Measurements from ENCODE around the gene ELFN1.

The ELFN1 gene

DNA sequence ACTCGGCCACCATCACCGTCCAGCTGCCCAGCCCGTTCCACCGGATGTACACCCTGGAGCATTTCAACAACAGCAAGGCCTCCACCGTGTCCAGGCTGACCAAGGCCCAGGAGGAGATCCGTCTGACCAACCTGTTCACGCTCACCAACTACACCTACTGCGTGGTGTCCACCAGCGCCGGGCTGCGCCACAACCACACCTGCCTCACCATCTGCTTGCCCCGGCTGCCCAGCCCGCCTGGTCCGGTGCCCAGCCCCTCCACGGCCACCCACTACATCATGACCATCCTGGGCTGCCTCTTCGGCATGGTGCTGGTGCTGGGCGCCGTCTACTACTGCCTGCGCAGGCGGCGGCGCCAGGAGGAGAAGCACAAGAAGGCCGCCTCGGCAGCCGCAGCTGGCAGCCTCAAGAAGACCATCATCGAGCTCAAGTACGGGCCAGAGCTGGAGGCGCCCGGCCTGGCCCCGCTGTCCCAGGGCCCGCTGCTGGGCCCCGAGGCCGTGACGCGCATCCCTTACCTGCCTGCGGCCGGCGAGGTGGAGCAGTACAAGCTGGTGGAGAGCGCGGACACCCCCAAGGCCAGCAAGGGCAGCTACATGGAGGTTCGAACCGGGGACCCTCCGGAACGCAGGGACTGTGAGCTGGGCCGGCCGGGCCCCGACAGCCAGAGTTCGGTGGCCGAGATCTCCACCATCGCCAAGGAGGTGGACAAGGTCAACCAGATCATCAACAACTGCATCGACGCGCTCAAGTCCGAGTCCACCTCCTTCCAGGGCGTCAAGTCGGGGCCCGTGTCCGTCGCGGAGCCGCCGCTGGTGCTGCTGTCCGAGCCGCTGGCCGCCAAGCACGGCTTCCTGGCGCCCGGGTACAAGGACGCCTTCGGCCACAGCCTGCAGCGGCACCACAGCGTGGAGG lies 75.8 kb downstream of the ELFN1 start:
- no peak for DNase-seq (ENCODE audit: low spot score)
- ChIA-PET POLR2A (ENCODE audit: low non-redundant PET) (no interaction called here), CTCF (no interaction called here)
- H3K27ac ChIP-seq, result no peak overlapping the region
- TF ChIP-seq, protein P1, sequence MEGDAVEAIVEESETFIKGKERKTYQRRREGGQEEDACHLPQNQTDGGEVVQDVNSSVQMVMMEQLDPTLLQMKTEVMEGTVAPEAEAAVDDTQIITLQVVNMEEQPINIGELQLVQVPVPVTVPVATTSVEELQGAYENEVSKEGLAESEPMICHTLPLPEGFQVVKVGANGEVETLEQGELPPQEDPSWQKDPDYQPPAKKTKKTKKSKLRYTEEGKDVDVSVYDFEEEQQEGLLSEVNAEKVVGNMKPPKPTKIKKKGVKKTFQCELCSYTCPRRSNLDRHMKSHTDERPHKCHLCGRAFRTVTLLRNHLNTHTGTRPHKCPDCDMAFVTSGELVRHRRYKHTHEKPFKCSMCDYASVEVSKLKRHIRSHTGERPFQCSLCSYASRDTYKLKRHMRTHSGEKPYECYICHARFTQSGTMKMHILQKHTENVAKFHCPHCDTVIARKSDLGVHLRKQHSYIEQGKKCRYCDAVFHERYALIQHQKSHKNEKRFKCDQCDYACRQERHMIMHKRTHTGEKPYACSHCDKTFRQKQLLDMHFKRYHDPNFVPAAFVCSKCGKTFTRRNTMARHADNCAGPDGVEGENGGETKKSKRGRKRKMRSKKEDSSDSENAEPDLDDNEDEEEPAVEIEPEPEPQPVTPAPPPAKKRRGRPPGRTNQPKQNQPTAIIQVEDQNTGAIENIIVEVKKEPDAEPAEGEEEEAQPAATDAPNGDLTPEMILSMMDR (conservative IDR thresholded peaks at IDR 0.05; ENCODE audit: low read depth), result no peak

DNA sequence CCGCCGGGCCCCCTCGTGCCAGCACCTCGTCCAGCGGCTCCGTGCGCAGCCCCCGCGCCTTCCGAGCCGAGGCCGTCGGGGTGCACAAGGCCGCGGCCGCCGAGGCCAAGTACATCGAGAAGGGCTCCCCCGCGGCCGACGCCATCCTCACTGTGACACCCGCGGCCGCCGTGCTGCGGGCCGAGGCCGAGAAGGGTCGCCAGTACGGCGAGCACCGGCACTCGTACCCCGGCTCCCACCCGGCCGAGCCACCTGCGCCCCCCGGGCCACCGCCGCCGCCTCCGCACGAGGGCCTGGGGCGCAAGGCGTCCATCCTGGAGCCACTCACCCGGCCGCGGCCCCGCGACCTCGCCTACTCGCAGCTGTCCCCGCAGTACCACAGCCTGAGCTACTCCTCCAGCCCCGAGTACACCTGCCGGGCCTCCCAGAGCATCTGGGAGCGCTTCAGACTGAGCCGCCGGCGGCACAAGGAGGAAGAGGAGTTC lies 76.5 kb downstream of the ELFN1 start:
- no peak for DNase-seq (ENCODE audit: low spot score)
- H3K27ac ChIP-seq, result no peak overlapping the region
- ChIA-PET CTCF (no interaction called here), POLR2A (ENCODE audit: low non-redundant PET) (no interaction called here)
- TF ChIP-seq, protein P1 (conservative IDR thresholded peaks at IDR 0.05; ENCODE audit: low read depth), result no peak

DNA sequence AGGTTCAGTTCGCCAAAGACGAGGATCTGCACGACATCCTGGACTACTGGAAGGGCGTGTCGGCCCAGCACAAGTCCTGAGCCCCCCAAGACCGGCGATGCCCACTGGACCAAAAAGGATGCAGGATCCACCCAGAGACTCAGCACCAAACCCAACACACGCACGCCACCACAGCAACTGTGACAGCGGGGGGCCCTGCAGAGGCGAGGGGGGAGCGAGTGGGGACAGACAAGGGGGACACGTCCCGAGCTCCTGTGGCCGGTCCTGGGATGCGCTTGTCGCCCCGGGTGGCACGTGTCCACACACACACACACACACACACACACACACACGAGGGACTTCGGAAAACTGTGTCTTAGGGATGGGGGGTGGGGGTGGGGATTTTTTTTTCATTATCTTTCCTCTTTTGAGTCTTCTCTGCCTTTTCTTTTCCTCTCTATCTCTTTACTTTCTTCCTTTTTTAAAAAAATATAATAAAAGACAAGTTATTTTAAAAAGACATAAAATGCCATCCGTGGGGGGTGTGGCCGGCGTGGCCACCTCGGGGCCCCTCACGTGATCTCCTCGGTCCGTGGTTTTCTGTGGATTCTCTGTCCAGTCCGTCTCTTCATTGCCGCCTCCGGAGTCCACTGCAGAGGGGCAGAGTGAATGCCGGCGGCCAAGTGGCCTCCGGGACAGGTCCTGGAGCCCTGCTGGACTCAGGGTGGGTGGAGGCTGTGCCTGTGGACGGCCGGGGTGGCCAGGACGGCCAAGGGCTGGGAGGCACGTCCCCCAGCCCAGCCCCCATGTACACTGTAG lies 77.1 kb downstream of the ELFN1 start:
- ChIA-PET POLR2A (ENCODE audit: low non-redundant PET) (no interaction called here), CTCF (no interaction called here)
- TF ChIP-seq, protein P1 (conservative IDR thresholded peaks at IDR 0.05; ENCODE audit: low read depth), result no peak
- no peak overlapping the region for H3K27ac ChIP-seq
- no peak for DNase-seq (ENCODE audit: low spot score)

DNA sequence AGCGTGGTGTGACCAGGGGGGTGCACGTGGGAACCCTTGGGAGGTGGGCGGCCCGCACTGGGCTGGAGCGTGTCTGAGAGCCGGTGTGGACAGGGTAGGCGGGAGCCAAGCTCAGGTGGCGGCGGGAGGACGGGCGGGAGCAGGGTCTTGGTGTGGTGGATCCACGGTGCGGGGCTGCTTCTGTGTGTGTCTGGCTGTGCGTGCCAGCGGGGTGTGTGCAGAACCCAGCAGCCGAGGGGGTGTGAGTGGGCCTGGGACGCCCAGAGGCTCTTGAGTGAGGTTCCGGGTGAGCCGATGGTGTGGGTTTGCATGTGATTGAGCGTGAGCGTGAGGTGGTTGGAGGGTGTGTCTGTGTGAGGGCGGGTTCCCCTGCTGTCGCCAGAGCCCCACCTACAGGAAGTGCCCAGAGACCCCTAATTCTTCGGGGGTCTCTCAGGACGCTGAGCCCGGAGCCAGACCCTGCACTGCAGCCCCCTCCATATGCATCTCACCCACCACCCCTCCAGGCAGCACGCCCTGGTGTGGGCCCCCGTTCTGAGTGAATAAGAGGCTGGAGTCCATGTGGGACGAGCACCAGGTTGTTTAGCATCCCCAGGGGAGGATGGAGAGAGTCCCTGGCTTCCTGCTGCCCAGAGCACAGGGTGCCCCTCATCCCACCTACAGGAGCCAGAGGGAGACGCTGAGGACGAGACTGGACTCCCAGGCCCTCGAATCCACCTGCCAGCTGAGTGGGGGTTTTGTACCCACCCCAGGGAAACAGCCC lies 78.2 kb downstream of the ELFN1 start:
- POLR2A ChIA-PET (ENCODE audit: low non-redundant PET), result no interaction called here
- no peak overlapping the region for H3K27ac ChIP-seq
- TF ChIP-seq, protein P1 (conservative IDR thresholded peaks at IDR 0.05; ENCODE audit: low read depth), result no peak
- CTCF ChIA-PET, result interaction anchor here (0.6 kb wide), 1 partner anchor 32 kb away, joined by 5 read pairs; no protein-coding TSS in a partner anchor
- no peak for DNase-seq (ENCODE audit: low spot score)

DNA sequence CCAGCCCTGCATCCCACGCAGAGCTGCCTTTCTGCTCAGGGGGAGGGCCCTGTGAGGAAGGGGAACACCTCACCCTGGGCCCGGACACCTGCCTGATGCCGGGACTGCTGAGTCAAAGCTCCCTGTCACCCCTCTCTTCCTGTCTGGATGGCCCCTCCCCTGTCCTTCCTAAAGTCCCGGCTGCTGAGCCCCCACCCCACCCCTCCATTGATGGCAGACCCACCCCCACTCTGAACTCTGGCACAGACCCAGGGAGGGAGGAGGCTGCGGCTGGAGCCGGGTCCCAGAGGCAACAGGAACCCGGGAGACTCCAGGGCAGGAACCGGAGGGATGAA lies 78.7 kb downstream of the ELFN1 start:
- DNase-seq (ENCODE audit: low spot score), result no peak
- no peak overlapping the region for H3K27ac ChIP-seq
- ChIA-PET POLR2A (ENCODE audit: low non-redundant PET) (no interaction called here), CTCF (interaction anchor here (0.6 kb wide), 2 partner anchors 27 to 33 kb away, joined by 3 to 5 read pairs; no protein-coding TSS in a partner anchor)
- TF ChIP-seq, protein P1 (conservative IDR thresholded peaks at IDR 0.05; ENCODE audit: low read depth), result no peak

DNA sequence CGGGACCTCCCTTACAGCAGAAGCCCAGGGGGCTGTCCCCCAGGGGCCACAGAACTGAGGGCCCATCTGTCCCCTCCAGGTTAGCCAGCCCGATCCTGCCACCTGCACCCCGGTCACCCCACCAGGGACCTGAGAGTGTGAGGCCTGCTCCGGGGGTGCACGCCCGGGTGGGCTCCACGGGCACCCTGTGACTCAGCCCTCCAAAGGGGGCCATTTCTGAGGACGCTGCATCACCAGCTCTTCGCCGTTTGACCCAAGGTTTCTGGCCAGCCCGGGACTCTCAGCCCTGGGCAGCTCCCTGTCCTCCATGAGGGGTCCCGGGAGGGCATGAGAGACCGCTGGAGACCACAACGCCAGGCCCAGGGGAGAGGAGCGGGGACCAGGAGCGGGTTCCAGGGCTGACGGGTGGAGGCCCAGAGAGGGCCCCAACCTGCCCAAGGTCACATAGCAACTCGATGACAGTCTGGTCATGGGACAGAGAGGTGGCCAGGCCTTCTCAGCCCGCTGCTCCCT lies 79.3 kb downstream of the ELFN1 start:
- H3K27ac ChIP-seq, result no peak overlapping the region
- ChIA-PET POLR2A (ENCODE audit: low non-redundant PET) (no interaction called here), CTCF (interaction anchor here (0.6 kb wide), 2 partner anchors 28 to 33 kb away, joined by 3 to 5 read pairs; no protein-coding TSS in a partner anchor)
- DNase-seq (ENCODE audit: low spot score), result no peak
- TF ChIP-seq, protein P1 (conservative IDR thresholded peaks at IDR 0.05; ENCODE audit: low read depth), result no peak

Measured in RWPE1 (cell line).